C4-2B (cell line): ENCODE data around the gene TPD52L1.

ENCODE experiments used
- H3K27ac ChIP-seq: fragments of 450-650 bp; 2 replicates; pipeline ENCODE4 v1.5.1; 2017
- ZFX ChIP-seq: fragments of 450-650 bp; IDR thresholded peaks from 2 replicates; pipeline ENCODE4 v1.6.1; 2017
- TF ChIP-seq, protein P1 (sequence below): fragments of 450-650 bp; conservative IDR thresholded peaks from 2 replicates; pipeline ENCODE4 v1.5.1; 2017; ENCODE audit warnings: mild to moderate bottlenecking

TPD52L1 gene

DNA sequence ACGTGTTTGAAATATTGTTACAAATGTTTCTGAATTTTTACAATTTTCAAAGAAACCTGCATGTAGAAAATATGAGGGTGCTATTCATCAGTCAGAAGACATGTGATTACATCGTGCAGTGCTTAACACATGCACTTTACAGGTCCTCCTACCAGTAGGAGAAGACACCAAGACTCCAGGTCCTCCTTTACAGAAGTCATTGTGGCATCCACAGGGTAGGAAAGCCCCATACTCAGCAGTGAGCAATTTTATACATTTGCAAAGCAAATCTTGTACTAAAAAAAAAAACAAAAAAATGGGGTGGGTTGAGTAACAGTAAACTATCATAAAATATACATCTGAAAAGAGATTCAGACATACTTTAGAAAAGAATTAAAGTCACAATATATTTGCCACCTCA is 14.0 kb downstream of the TPD52L1 start:
- no peak overlapping the region for H3K27ac ChIP-seq
- TF ChIP-seq ZFX, result no peak
- TF ChIP-seq, protein P1, sequence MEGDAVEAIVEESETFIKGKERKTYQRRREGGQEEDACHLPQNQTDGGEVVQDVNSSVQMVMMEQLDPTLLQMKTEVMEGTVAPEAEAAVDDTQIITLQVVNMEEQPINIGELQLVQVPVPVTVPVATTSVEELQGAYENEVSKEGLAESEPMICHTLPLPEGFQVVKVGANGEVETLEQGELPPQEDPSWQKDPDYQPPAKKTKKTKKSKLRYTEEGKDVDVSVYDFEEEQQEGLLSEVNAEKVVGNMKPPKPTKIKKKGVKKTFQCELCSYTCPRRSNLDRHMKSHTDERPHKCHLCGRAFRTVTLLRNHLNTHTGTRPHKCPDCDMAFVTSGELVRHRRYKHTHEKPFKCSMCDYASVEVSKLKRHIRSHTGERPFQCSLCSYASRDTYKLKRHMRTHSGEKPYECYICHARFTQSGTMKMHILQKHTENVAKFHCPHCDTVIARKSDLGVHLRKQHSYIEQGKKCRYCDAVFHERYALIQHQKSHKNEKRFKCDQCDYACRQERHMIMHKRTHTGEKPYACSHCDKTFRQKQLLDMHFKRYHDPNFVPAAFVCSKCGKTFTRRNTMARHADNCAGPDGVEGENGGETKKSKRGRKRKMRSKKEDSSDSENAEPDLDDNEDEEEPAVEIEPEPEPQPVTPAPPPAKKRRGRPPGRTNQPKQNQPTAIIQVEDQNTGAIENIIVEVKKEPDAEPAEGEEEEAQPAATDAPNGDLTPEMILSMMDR, result no peak

GRCh38 chr6:125169058-125169457 is 15.5 kb downstream of the TPD52L1 start:
- no peak for TF ChIP-seq ZFX
- no peak overlapping the region for H3K27ac ChIP-seq

DNA sequence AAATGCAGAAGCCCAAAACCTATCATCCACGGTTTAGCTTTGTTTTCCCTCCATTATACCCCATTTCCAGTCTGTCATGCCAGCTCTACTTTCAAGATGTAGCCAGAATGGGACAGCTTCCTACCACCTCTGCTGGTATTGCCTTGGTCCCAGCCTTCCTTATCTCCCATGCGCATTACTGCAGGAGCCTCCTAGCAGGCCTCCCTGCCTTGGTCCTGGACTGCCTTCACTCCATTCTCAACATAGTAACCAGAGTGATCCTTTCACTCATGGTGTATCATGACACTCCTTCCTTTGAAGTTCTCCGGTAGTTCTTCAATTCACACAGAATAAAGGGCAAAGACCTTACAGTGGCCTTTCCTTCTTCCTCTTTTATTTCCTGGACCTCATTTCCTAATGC is 15.9 kb downstream of the TPD52L1 start:
- H3K27ac ChIP-seq, result no peak overlapping the region
- TF ChIP-seq, protein P1, result no peak
- no peak for TF ChIP-seq ZFX

DNA sequence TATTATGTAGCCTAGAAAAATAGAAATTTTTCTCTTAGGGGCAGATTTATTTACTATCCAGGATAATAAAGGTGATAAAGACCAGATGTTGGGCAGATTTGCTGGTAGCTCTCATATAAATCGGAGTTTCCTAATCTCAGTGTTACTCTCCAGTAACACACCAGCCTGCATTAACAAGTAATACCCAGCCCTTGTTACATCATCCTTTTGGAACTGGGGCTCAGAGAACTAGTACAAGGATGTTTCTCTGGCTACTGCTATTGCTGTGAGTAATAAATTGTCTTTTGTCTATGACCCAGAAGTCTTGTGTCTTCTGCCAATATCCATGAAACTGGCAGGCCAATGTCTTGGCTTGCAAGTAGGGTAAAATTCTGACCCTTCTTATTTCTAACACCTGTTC is 16.8 kb downstream of the TPD52L1 start:
- TF ChIP-seq ZFX, result no peak
- TF ChIP-seq, protein P1, result no peak
- H3K27ac ChIP-seq, result no peak overlapping the region

- TF ChIP-seq, protein P1, result no peak
- no peak for TF ChIP-seq ZFX
- no peak overlapping the region for H3K27ac ChIP-seq
These were observed 19.9 kb downstream of the TPD52L1 start for GRCh38 chr6:125173341-125174095.

GRCh38 chr6:125174626-125175025 is 21.1 kb downstream of the TPD52L1 start:
- no peak overlapping the region for H3K27ac ChIP-seq
- TF ChIP-seq ZFX, result no peak
- TF ChIP-seq, protein P1, result no peak

DNA sequence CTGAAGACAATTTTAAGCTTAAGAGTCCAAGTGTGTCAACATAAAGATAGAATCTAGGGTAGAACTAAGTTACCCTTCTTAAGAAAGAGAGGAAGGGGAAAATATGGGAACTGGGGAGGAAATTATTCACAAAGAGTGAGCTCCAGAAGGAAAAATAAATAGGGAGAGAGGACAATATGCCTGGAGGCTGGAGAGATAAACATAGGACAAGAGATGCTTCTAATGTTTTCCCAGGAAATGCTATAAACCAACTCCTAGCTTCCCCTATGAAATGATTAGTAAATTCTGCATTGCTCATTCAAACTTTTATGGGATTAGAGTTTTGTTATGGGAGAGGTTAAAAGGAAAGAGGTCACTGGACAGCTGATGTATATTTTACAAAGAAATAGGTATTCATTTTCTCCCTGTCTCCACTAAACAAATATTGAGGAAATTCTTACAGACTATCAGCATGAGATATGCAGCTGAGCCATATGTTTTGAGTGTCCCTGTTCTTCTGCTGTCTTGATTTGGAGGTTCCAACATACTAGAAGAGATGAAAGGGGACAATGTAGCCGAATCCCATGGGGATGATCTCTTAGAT is 22.0 kb downstream of the TPD52L1 start:
- H3K27ac ChIP-seq, result no peak overlapping the region
- TF ChIP-seq, protein P1, result no peak
- no peak for TF ChIP-seq ZFX
